CD14-positive monocyte (primary cell): ENCODE measurements around the gene YIPF3. TPM values are rescaled to one million over a fixed set of nuclear protein-coding genes. Genes with fewer than 3 reads are reported as not detected.

Source experiments
- DNase-seq, 3 donors: peaks; one replicate each; pipeline ENCODE4 v3.0.0-alpha.2; 2011 to 2022
- H2AFZ ChIP-seq: 2 replicates; pipeline ENCODE4 v1.6.0; 2012; ENCODE audit warnings: mild to moderate bottlenecking, low read depth, low read length, inconsistent platforms; ENCODE audit not compliant: insufficient read depth, poor library complexity, severe bottlenecking
- H3K27ac ChIP-seq, 2 donors: 1 replicate in 1 of 2; 2 replicates in 1 of 2; pipeline ENCODE4 v1.5.1; 2012 to 2013; ENCODE audit warnings: low read length in 2 of 2, control low read depth in 1 of 2, inconsistent platforms in 1 of 2, low read depth in 1 of 2, mild to moderate bottlenecking in 1 of 2
- H3K27me3 ChIP-seq, 2 donors: one replicate each; pipeline versions ENCODE4 v1.6.0 to v1.6.1; 2011 to 2013; ENCODE audit warnings: low read length in 2 of 2; ENCODE audit not compliant: control insufficient read depth in 2 of 2, insufficient read depth in 2 of 2
- H3K36me3 ChIP-seq, 2 donors: replicated peaks in 1 of 2; 1 replicate in 1 of 2; 2 replicates in 1 of 2; pipeline versions ENCODE4 v1.5.1 to v1.6.1; 2012 to 2013; ENCODE audit warnings: low read length in 2 of 2, control low read depth in 1 of 2, inconsistent platforms in 1 of 2, mild to moderate bottlenecking in 1 of 2; ENCODE audit not compliant: insufficient read depth in 2 of 2, control insufficient read depth in 1 of 2
- H3K4me1 ChIP-seq, 2 donors: 1 replicate in 1 of 2; 2 replicates in 1 of 2; pipeline versions ENCODE4 v1.5.1 to v1.6.1; 2012 to 2013; ENCODE audit warnings: low read length in 2 of 2, control low read depth in 1 of 2, inconsistent platforms in 1 of 2, mild to moderate bottlenecking in 1 of 2, moderate library complexity in 1 of 2; ENCODE audit not compliant: insufficient read depth in 2 of 2, control insufficient read depth in 1 of 2
- H3K4me2 ChIP-seq: replicated peaks from 2 replicates; pipeline ENCODE3; 2012; ENCODE audit warnings: low read length, moderate library complexity, mild to moderate bottlenecking; ENCODE audit not compliant: poor library complexity, severe bottlenecking; ENCODE audit errors: extremely low read depth
- H3K4me3 ChIP-seq, 3 experiments: fragments of 200-600 bp in 1 of 3; sonication (generic) in 1 of 3; replicated peaks in 1 of 3; 1 replicate in 2 of 3; 2 replicates in 1 of 3; pipeline ENCODE4 v1.5.1; 2011 to 2013; ENCODE audit warnings: low read length in 3 of 3, mild to moderate bottlenecking in 3 of 3, control low read depth in 2 of 3, low read depth in 2 of 3, inconsistent platforms in 1 of 3, moderate library complexity in 1 of 3
- H3K79me2 ChIP-seq: 2 replicates; pipeline ENCODE4 v1.6.0; 2012; ENCODE audit warnings: mild to moderate bottlenecking, control low read depth, inconsistent platforms, low read length, moderate library complexity; ENCODE audit not compliant: insufficient read depth
- H3K9ac ChIP-seq: 2 replicates; pipeline ENCODE4 v1.6.0; 2017; ENCODE audit warnings: low read length, mild to moderate bottlenecking; ENCODE audit not compliant: insufficient read depth, poor library complexity, severe bottlenecking
- H3K9me3 ChIP-seq, 2 donors: replicated peaks in 1 of 2; 1 replicate in 1 of 2; 2 replicates in 1 of 2; pipeline versions ENCODE4 v1.5.1 to v1.6.1; 2012 to 2013; ENCODE audit warnings: low read length in 2 of 2, control low read depth in 1 of 2; ENCODE audit not compliant: control insufficient read depth in 1 of 2, insufficient read depth in 1 of 2
- H4K20me1 ChIP-seq: 2 replicates; pipeline ENCODE4 v1.6.0; 2012; ENCODE audit warnings: mild to moderate bottlenecking, low read length, control low read depth, moderate library complexity; ENCODE audit not compliant: insufficient read depth
- H3K27ac Mint-ChIP-seq, 7 donors: one replicate each; pipeline ENCODE4 v1.8.0; 2020; ENCODE audit warnings: mild to moderate bottlenecking in 7 of 7, mixed read lengths in 7 of 7, moderate library complexity in 6 of 7, inconsistent platforms in 2 of 7
- H3K27me3 Mint-ChIP-seq, 3 donors: one replicate each; pipeline ENCODE4 v1.8.0; 2021 to 2022; ENCODE audit warnings: low read depth in 3 of 3, mild to moderate bottlenecking in 3 of 3, mixed read lengths in 3 of 3, moderate library complexity in 3 of 3, inconsistent platforms in 1 of 3
- H3K36me3 Mint-ChIP-seq, 2 donors: one replicate each; pipeline ENCODE4 v1.8.0; 2020; ENCODE audit warnings: mixed read lengths in 2 of 2, inconsistent platforms in 1 of 2, mild to moderate bottlenecking in 1 of 2
- H3K4me1 Mint-ChIP-seq: one replicate; pipeline ENCODE4 v1.8.0; 2020; ENCODE audit warnings: mild to moderate bottlenecking, mixed read lengths
- H3K4me3 Mint-ChIP-seq, 2 donors: one replicate each; pipeline ENCODE4 v1.8.0; 2020; ENCODE audit warnings: mild to moderate bottlenecking in 2 of 2, mixed read lengths in 2 of 2, moderate library complexity in 1 of 2
- H3K9me3 Mint-ChIP-seq, 7 donors: one replicate each; pipeline ENCODE4 v1.8.0; 2020 to 2022; ENCODE audit warnings: mixed read lengths in 7 of 7, mild to moderate bottlenecking in 6 of 7, moderate library complexity in 6 of 7, inconsistent platforms in 2 of 7
- CTCF ChIP-seq: fragments of 200-600 bp; IDR thresholded peaks from one replicate; pipeline ENCODE4 v1.8.0; 2022; ENCODE audit warnings: antibody characterized with exemption, mild to moderate bottlenecking
- WGBS: methylation state at CpG from one replicate; pipeline ENCODE4 v1.1.5; 2013; ENCODE audit warnings: missing lambda C conversion rate; ENCODE audit not compliant: insufficient coverage; 5-methylcytosine and 5-hydroxymethylcytosine counted together
- intact Hi-C, 2 donors: fragments of 100-400 bp; cut with micrococcal nuclease; formaldehyde crosslinking; loops; one replicate each; pipeline versions ENCODE4 v1.15.0 to v1.15.1; 2023
- polyA plus RNA-seq, 3 donors: library from polyadenylated mRNA; depleted of rRNA in 1 of 3; unstranded in 2 of 3; stranded (reverse) in 1 of 3; fragments of 300-500 nt in 2 of 3; fragments of >200 nt in 1 of 3; fragmentation: Illumina TruSeq in 2 of 3; gene quantifications; 1 replicate in 2 of 3; 2 replicates in 1 of 3; pipeline ENCODE4 v1.2.3, GENCODE V29; 2012 to 2021

YIPF3 gene
- polyA plus RNA-seq, 3 donors, result 112 to 126 (median 123) TPM

GRCh38 chr6:43488667-43489276, 28.0 kb downstream of the YIPF3 start:
- Histone ChIP-seq H2AFZ (no peak overlapping the region), H3K4me3 (no peak overlapping the region), H3K27ac (no peak overlapping the region), H3K4me2 (no peak overlapping the region), H3K79me2 (peaks cover 10% of the 10 kb centered on the region), H3K27me3 (no peaks in the 10 kb centered on the region), H3K36me3 (peaks cover 17 to 64% of the 10 kb centered on the region in 2 donors), H3K9ac (no peak overlapping the region), H3K9me3 (no peaks in the 10 kb centered on the region), H3K4me1 (no peaks in the 10 kb centered on the region), H4K20me1 (peaks cover 56% of the 10 kb centered on the region)
- DNase-seq, result no peak
- H3K9me3 Mint-ChIP-seq, result no peaks in the 10 kb centered on the region
- no peaks in the 10 kb centered on the region for H3K27me3 Mint-ChIP-seq
- H3K36me3 Mint-ChIP-seq, result peaks cover 26 to 52% of the 10 kb centered on the region in 2 donors
- 89% methylated on average over 2 of the region's 4 CpGs for WGBS
- no peak for TF ChIP-seq CTCF
- H3K4me3 Mint-ChIP-seq, result peak overlapping the region in 1 of 2 donors; percentile 3
- peak overlapping the region in 3 of 7 donors; percentile 14 to 37 (median 34) for H3K27ac Mint-ChIP-seq
- intact Hi-C loops, result no loop called here
- no peaks in the 10 kb centered on the region for H3K4me1 Mint-ChIP-seq

GRCh38 chr6:43481591-43482236, 35.0 kb downstream of the YIPF3 start:
- peaks cover 13 to 17% of the 10 kb centered on the region in 2 donors for H3K4me1 ChIP-seq
- H3K9ac ChIP-seq, result no peak overlapping the region
- H3K27ac ChIP-seq, result peak overlapping the region in 1 of 2 donors; percentile 7
- H3K4me3 ChIP-seq, result no peak overlapping the region
- peaks cover 16% of the 10 kb centered on the region for H4K20me1 ChIP-seq
- DNase-seq, result no peak
- Mint-ChIP-seq H3K27ac (peak overlapping the region in 1 of 7 donors; percentile 71), H3K36me3 (peaks cover 22 to 31% of the 10 kb centered on the region in 2 donors), H3K4me1 (peaks cover 25% of the 10 kb centered on the region), H3K27me3 (peaks cover 0 to 1% (median 0%) of the 10 kb centered on the region in 3 donors), H3K9me3 (no peaks in the 10 kb centered on the region), H3K4me3 (no peak overlapping the region)
- no peak overlapping the region for H3K4me2 ChIP-seq
- peaks cover 72% of the 10 kb centered on the region for H3K79me2 ChIP-seq
- H3K36me3 ChIP-seq, result peaks cover 0 to 15% of the 10 kb centered on the region in 2 donors
- intact Hi-C loops, result no loop called here
- H3K27me3 ChIP-seq, result no peaks in the 10 kb centered on the region
- no peak for TF ChIP-seq CTCF
- no peaks in the 10 kb centered on the region for H3K9me3 ChIP-seq
- WGBS, result 86% methylated on average over 4 of the region's 11 CpGs
- no peak overlapping the region for H2AFZ ChIP-seq
